BJ (cell line): Measurements from ENCODE around the gene BEAN1. TPM values are rescaled to one million over a fixed set of nuclear protein-coding genes. Genes with fewer than 3 reads are reported as not detected.

Source experiments
- CTCF ChIA-PET: fragments of 350-600 bp; formaldehyde crosslinking; extraction: SDS; loops from one replicate; lab custom pipeline; 2021; ENCODE audit warnings: antibody characterized with exemption, inconsistent platforms; lab: Yijun Ruan, JAX
- POLR2A ChIA-PET: fragments of 300-600 bp; sonication (Branson Sonifier 250); formaldehyde crosslinking; extraction: SDS; loops from one replicate; lab custom pipeline; 2021; ENCODE audit warnings: antibody characterized with exemption; lab: Charles Lee
- DNase-seq: peaks from one replicate; pipeline ENCODE4 v3.0.0-alpha.2; 2011; ENCODE audit warnings: low read depth
- H3K27me3 ChIP-seq: 2 replicates; pipeline ENCODE4 v1.6.0; 2011; ENCODE audit warnings: low read length; ENCODE audit not compliant: control insufficient read depth, insufficient read depth
- H3K36me3 ChIP-seq: 2 replicates; pipeline ENCODE4 v1.5.1; 2011; ENCODE audit warnings: low read length; ENCODE audit not compliant: control insufficient read depth, insufficient read depth
- H3K4me3 ChIP-seq: 2 replicates; pipeline ENCODE4 v1.5.1; 2011; ENCODE audit warnings: low read depth, mild to moderate bottlenecking, control low read depth, low read length
- polyA plus RNA-seq: library from polyadenylated mRNA; depleted of rRNA; stranded (reverse); fragments of >200 nt; gene quantifications from 2 replicates; pipeline ENCODE4 v1.2.3, GENCODE V29; 2011; rRNA removed
- TF ChIP-seq, protein P1 (sequence below): IDR thresholded peaks from 2 replicates; pipeline ENCODE4 v1.5.1; 2011; ENCODE audit warnings: low read depth, mild to moderate bottlenecking, control low read depth, inconsistent platforms, low read length, moderate library complexity; ENCODE audit not compliant: insufficient read depth

Gene BEAN1
- polyA plus RNA-seq, 1 experiment: not detected

DNA sequence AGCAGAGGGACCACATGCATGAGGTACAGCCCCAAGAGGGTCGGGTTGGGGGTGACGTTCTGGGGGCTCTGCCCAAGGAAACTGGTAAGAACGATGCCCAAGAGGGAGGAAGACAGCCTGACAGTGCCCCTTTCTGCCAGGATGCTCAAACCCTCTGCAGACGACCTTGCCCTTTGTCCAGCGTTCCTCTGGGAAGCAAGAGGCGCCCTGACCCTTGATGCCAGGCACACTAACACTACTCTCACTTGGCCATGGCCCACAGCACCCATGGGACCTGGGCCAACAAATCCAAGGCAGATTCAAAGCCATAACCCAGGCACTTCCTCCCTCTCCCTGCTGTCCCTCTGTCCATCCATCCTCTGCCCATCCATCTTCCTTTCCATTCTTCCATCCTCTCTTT is 102.4 kb downstream of the BEAN1 start:
- CTCF ChIA-PET: interaction anchor here (0.5 kb wide), 1 partner anchor 159 kb away, joined by 4 read pairs; no protein-coding TSS in a partner anchor
- no peak overlapping the region for H3K4me3 ChIP-seq
- H3K27me3 ChIP-seq: no peaks in the 10 kb centered on the region
- TF ChIP-seq, protein P1, sequence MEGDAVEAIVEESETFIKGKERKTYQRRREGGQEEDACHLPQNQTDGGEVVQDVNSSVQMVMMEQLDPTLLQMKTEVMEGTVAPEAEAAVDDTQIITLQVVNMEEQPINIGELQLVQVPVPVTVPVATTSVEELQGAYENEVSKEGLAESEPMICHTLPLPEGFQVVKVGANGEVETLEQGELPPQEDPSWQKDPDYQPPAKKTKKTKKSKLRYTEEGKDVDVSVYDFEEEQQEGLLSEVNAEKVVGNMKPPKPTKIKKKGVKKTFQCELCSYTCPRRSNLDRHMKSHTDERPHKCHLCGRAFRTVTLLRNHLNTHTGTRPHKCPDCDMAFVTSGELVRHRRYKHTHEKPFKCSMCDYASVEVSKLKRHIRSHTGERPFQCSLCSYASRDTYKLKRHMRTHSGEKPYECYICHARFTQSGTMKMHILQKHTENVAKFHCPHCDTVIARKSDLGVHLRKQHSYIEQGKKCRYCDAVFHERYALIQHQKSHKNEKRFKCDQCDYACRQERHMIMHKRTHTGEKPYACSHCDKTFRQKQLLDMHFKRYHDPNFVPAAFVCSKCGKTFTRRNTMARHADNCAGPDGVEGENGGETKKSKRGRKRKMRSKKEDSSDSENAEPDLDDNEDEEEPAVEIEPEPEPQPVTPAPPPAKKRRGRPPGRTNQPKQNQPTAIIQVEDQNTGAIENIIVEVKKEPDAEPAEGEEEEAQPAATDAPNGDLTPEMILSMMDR: no peak
- POLR2A ChIA-PET: no interaction called here
- H3K36me3 ChIP-seq: peaks cover 19% of the 10 kb centered on the region
- DNase-seq: no peak

Other genes with a start within 250 kb of the BEAN1 start
- not detected in 2 replicates for gene CDH5, start 60.6 kb upstream of the BEAN1 start, polyA plus RNA-seq
- gene TK2, start 122.8 kb downstream of the BEAN1 start, polyA plus RNA-seq: 38.9 and 42.7 TPM in 2 replicates
- gene CKLF, start 125.3 kb downstream of the BEAN1 start, polyA plus RNA-seq: 60.8 and 66.9 TPM in 2 replicates
- gene CMTM1, start 139.1 kb downstream of the BEAN1 start, polyA plus RNA-seq: 2.7 and 3.2 TPM in 2 replicates
- gene CMTM2, start 152.2 kb downstream of the BEAN1 start, polyA plus RNA-seq: not detected in 2 replicates
- 31.3 and 35.5 TPM in 2 replicates for gene CMTM3, start 177.4 kb downstream of the BEAN1 start, polyA plus RNA-seq